Smooth muscle cell (in vitro differentiated cells): ENCODE data around the gene AKR1C1. TPM values are rescaled to one million over a fixed set of nuclear protein-coding genes. Genes with fewer than 3 reads are reported as not detected.
A peak's percentile ranks its signal among the peaks of the same experiment; 100 is the strongest.
"Not testable (repeated sequence)": the region's sequence is repeated elsewhere in the genome, so short reads cannot be mapped to it uniquely, and the experiment has no call there.

ENCODE experiments used
- DNase-seq: peaks from one replicate; lab custom pipeline; 2025; ENCODE audit not compliant: unreplicated experiment; lab: John Stamatoyannopoulos, UW
- H2AFZ ChIP-seq: fragments of 200-600 bp; sonication (generic); 2 replicates; pipeline ENCODE4 v1.6.0; 2016; ENCODE audit warnings: antibody characterized with exemption, low read depth, mild to moderate bottlenecking
- H3F3A ChIP-seq: fragments of 200-600 bp; sonication (generic); 2 replicates; pipeline ENCODE4 v1.6.0; 2017; ENCODE audit warnings: antibody characterized with exemption, low read depth
- H3K27ac ChIP-seq: fragments of 200-600 bp; sonication (generic); 2 replicates; pipeline ENCODE4 v1.5.1; 2016; ENCODE audit warnings: low read depth, mild to moderate bottlenecking
- H3K27me3 ChIP-seq: fragments of 200-600 bp; sonication (generic); 2 replicates; pipeline ENCODE4 v1.6.1; 2016; ENCODE audit warnings: low read depth, mild to moderate bottlenecking
- H3K36me3 ChIP-seq: fragments of 200-600 bp; sonication (generic); 2 replicates; pipeline ENCODE4 v1.5.1; 2016; ENCODE audit warnings: low read depth
- H3K4me1 ChIP-seq: fragments of 200-600 bp; sonication (generic); 2 replicates; pipeline ENCODE4 v1.5.1; 2016; ENCODE audit warnings: low read depth
- H3K4me2 ChIP-seq: fragments of 200-600 bp; sonication (generic); 2 replicates; pipeline ENCODE4 v1.6.0; 2016; ENCODE audit warnings: mild to moderate bottlenecking
- H3K4me3 ChIP-seq: fragments of 200-600 bp; sonication (generic); 2 replicates; pipeline ENCODE4 v1.5.1; 2016; ENCODE audit warnings: mild to moderate bottlenecking
- H3K79me2 ChIP-seq: fragments of 200-600 bp; sonication (generic); 2 replicates; pipeline ENCODE4 v1.6.0; 2016; ENCODE audit warnings: low read depth, mild to moderate bottlenecking
- H3K9ac ChIP-seq: fragments of 200-600 bp; sonication (generic); 2 replicates; pipeline ENCODE4 v1.6.0; 2016; ENCODE audit warnings: low read depth
- H3K9me3 ChIP-seq: fragments of 200-600 bp; sonication (generic); replicated peaks from 2 replicates; pipeline ENCODE4 v1.5.1; 2016; ENCODE audit warnings: low read depth
- H4K20me1 ChIP-seq: fragments of 200-600 bp; sonication (generic); 2 replicates; pipeline ENCODE4 v1.6.0; 2016; ENCODE audit warnings: low read depth
- CTCF ChIP-seq: fragments of 200-600 bp; sonication (generic); IDR thresholded peaks from 2 replicates; pipeline ENCODE4 v1.5.1; 2017; ENCODE audit warnings: borderline replicate concordance, mild to moderate bottlenecking, antibody characterized with exemption; ENCODE audit not compliant: insufficient read depth, poor library complexity, severe bottlenecking
- WGBS: methylation state at CpG from one replicate; pipeline ENCODE4 v1.1.7; 2016; ENCODE audit warnings: low lambda C conversion rate; 5-methylcytosine and 5-hydroxymethylcytosine counted together
- polyA plus RNA-seq: library from polyadenylated mRNA; unstranded; fragments of >200 nt; fragmentation: Nextera tagmentation; extraction: Ambion mirVana; gene quantifications from 2 replicates; pipeline ENCODE4 v1.2.1, GENCODE V29; 2016
- total RNA-seq: library from RNA; depleted of rRNA; stranded (reverse); fragments of >200 nt; gene quantifications from 2 replicates; pipeline ENCODE4 v1.2.3, GENCODE V29; 2014

AKR1C1 gene
- total and polyA plus RNA-seq, 2 experiments from 2014 or later, result 16.3 to 20.5 TPM

- Histone ChIP-seq H3K36me3 (no peaks in the 10 kb centered on the region), H3K9me3 (no peaks in the 10 kb centered on the region), H3K4me1 (peaks cover 5% of the 10 kb centered on the region), H3K79me2 (no peaks in the 10 kb centered on the region), H2AFZ (no peak overlapping the region), H3K9ac (no peak overlapping the region), H3K4me2 (peak overlapping the region; percentile 25), H3K4me3 (no peak overlapping the region), H3F3A (no peaks in the 10 kb centered on the region), H4K20me1 (no peaks in the 10 kb centered on the region), H3K27me3 (no peaks in the 10 kb centered on the region), H3K27ac (peak overlapping the region; percentile 34)
- no peak for TF ChIP-seq CTCF
- no peak for DNase-seq
Measured at GRCh38 chr10:4947039-4947634, 16.1 kb upstream of the AKR1C1 start.

- Histone ChIP-seq H3K36me3 (no peaks in the 10 kb centered on the region), H3K27ac (peak overlapping the region; percentile 34), H2AFZ (no peak overlapping the region), H3K4me1 (peaks cover 5% of the 10 kb centered on the region), H3K9ac (no peak overlapping the region), H3K27me3 (no peaks in the 10 kb centered on the region), H3K4me3 (no peak overlapping the region), H4K20me1 (no peaks in the 10 kb centered on the region), H3F3A (no peaks in the 10 kb centered on the region), H3K9me3 (no peaks in the 10 kb centered on the region), H3K79me2 (no peaks in the 10 kb centered on the region), H3K4me2 (peak overlapping the region; percentile 25)
- TF ChIP-seq CTCF, result no peak
- DNase-seq, result no peak
- WGBS, result 35% methylated on average over 5 of the region's 5 CpGs
Measured at GRCh38 chr10:4947635-4948596, 15.3 kb upstream of the AKR1C1 start.

- not testable (repeated sequence) for DNase-seq, H3K9ac ChIP-seq, H3K9me3 ChIP-seq, H4K20me1 ChIP-seq, H3K4me2 ChIP-seq, H3F3A ChIP-seq, H2AFZ ChIP-seq, H3K4me3 ChIP-seq, H3K79me2 ChIP-seq, H3K27ac ChIP-seq, H3K4me1 ChIP-seq, H3K27me3 ChIP-seq, H3K36me3 ChIP-seq
- 90% methylated on average over 5 of the region's 5 CpGs for WGBS
Measured at GRCh38 chr10:4951512-4952162, 11.6 kb upstream of the AKR1C1 start.

GRCh38 chr10:4953405-4953804 lies 9.8 kb upstream of the AKR1C1 start:
- no peaks in the 10 kb centered on the region for H3K27me3 ChIP-seq
- no peaks in the 10 kb centered on the region for H3K79me2 ChIP-seq
- no peaks in the 10 kb centered on the region for H3K36me3 ChIP-seq

GRCh38 chr10:4956088-4956487 lies 7.1 kb upstream of the AKR1C1 start:
- WGBS, result 82% methylated on average over 6 of the region's 7 CpGs
- not testable (repeated sequence) for H3K9me3 ChIP-seq, H3F3A ChIP-seq, H2AFZ ChIP-seq, H3K79me2 ChIP-seq, H3K27me3 ChIP-seq, H3K27ac ChIP-seq, DNase-seq, H3K4me1 ChIP-seq, H3K4me3 ChIP-seq, H3K4me2 ChIP-seq, H4K20me1 ChIP-seq, H3K9ac ChIP-seq, H3K36me3 ChIP-seq

More at GRCh38 chr10:4953405-4953804, 9.8 kb upstream of the AKR1C1 start:
- no peaks in the 10 kb centered on the region for H3K4me1 ChIP-seq
- H3K9ac ChIP-seq, result no peak overlapping the region
- H4K20me1 ChIP-seq, result no peaks in the 10 kb centered on the region
- no peak overlapping the region for H3K4me2 ChIP-seq
- no peak for DNase-seq
- H3K4me3 ChIP-seq, result no peak overlapping the region
- H2AFZ ChIP-seq, result no peak overlapping the region
- H3K9me3 ChIP-seq, result no peaks in the 10 kb centered on the region
- no peak for TF ChIP-seq CTCF
- H3K27ac ChIP-seq, result no peak overlapping the region
- no peaks in the 10 kb centered on the region for H3F3A ChIP-seq
